ENCODE data around the gene PRKCE.

PRKCE gene

GRCh38 chr2:46048693-46049092 is 397.2 kb downstream of the PRKCE start:
- TF ChIP-seq CTCF (IDR thresholded peaks at IDR 0.05), result no peak

- TF ChIP-seq CTCF (IDR thresholded peaks at IDR 0.05), result no peak
Observed at GRCh38 chr2:46050027-46050426, 398.6 kb downstream of the PRKCE start.

GRCh38 chr2:46050489-46050888 is 399.0 kb downstream of the PRKCE start:
- TF ChIP-seq CTCF (IDR thresholded peaks at IDR 0.05), result no peak

GRCh38 chr2:46051085-46051484 is 399.6 kb downstream of the PRKCE start:
- TF ChIP-seq CTCF (IDR thresholded peaks at IDR 0.05), result no peak

DNA sequence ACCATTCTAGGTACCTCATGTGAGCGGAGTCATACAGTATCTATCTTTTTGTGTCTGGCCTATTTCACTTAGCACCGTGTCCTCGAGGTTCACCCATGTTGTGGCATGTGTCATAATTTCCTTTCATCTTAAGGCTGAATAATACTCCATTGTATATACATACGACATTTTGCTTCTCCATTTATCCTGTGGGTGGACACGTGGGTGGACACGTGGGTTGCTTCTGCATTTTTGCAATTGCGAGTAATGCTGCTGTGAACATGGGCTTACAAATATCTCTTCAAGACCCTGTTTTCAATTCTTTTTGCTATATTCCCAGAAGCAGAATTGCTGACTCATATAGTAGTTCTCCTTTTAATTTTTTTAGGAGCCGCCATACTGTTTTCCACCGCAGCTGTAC is 402.1 kb downstream of the PRKCE start:
- no peak for TF ChIP-seq CTCF (IDR thresholded peaks at IDR 0.05)

GRCh38 chr2:46056541-46056940 is 405.1 kb downstream of the PRKCE start:
- no peak for TF ChIP-seq CTCF (IDR thresholded peaks at IDR 0.05)

DNA sequence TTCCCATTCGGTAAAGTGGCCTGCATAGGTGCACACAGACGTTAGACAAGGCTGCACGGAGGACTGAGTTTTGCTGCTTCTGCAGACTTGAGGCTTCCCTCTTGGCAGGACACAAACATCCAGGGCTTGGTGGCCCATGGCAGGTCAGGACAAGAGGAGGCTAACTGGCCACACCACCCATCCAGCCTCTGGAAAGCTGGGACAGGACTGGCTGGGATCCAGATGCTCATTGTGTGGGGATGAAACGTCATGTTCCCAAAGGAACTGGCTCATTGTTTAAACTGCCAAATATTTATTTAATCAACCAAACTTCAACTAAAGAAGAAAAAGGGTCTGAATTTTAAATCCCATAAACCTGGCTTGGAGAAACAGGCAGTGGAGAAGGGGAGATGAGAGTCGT is 406.7 kb downstream of the PRKCE start:
- no peak for TF ChIP-seq CTCF (IDR thresholded peaks at IDR 0.05)

- TF ChIP-seq CTCF (IDR thresholded peaks at IDR 0.05), result peak; percentile 69
Observed at GRCh38 chr2:46062637-46063412, 411.4 kb downstream of the PRKCE start.

Measured in LNCAP (cell line).